ENCODE results near the gene SLC39A12. TPM values are rescaled to one million over a fixed set of nuclear protein-coding genes. Genes with fewer than 3 reads are reported as not detected.

Gene SLC39A12
- total and polyA plus RNA-seq, 2 of the 8 experiments (the other 6 are each of a cell fraction or from before 2014, with no cell fraction given): not detected

GRCh38 chr10:17954861-17955260 lies 3.1 kb downstream of the SLC39A12 start:
- CTCF ChIA-PET (ENCODE audit: partially characterized antibody): no interaction called here
- DNase-seq (ENCODE audit: low read depth in 1 of 2, low spot score in 2 of 2) (no peak), FAIRE-seq (no peak)
- Histone ChIP-seq H2AFZ (ENCODE audit: low read length) (no peak overlapping the region), H3K4me1 (replicated peaks in 1 of 4; ENCODE audit: control insufficient read depth in 3 of 4, insufficient read depth in 4 of 4, low read length in 3 of 4) (no peaks in the 10 kb centered on the region), H3K56ac (replicated peaks; ENCODE audit: insufficient read length, low read depth, low read length) (no peak overlapping the region), H3K4ac (replicated peaks; ENCODE audit: insufficient read length, low read depth, low read length) (no peak overlapping the region), H3K36me3 (ENCODE audit: control insufficient read depth in 2 of 4, insufficient read depth in 4 of 4, low read length in 3 of 4) (no peaks in the 10 kb centered on the region), H3K4me3 (ENCODE audit: extremely low read depth in 1 of 4, insufficient read depth in 2 of 4, low read depth in 3 of 4, low read length in 4 of 4) (no peak overlapping the region), H2BK20ac (ENCODE audit: low read length) (no peak overlapping the region), H3K79me1 (ENCODE audit: low read depth, low read length) (no peaks in the 10 kb centered on the region), H3K27ac (ENCODE audit: low read depth, low read length) (no peak overlapping the region), H3K23ac (ENCODE audit: insufficient read length) (no peak overlapping the region), H4K20me1 (replicated peaks in 1 of 2; ENCODE audit: control insufficient read depth in 1 of 2, insufficient read depth in 2 of 2, low read length in 2 of 2) (no peaks in the 10 kb centered on the region), H3K9me3 (ENCODE audit: insufficient read depth in 2 of 2, low read depth in 1 of 2, low read length in 1 of 2) (peaks cover 0 to under 1% of the 10 kb centered on the region in 2 experiments; a peak in 2 of 4 replicates), H4K5ac (ENCODE audit: insufficient read length, low read depth, low read length) (no peak overlapping the region), H3K27me3 (replicated peaks in 1 of 4; ENCODE audit: control insufficient read depth in 3 of 4, extremely low read depth in 1 of 4, insufficient read depth in 3 of 4, low read length in 3 of 4) (no peaks in the 10 kb centered on the region; a peak in 1 of 7 replicates), H4K8ac (ENCODE audit: extremely low read depth, insufficient read depth, low read length) (no peak overlapping the region), H2BK120ac (replicated peaks; ENCODE audit: low read depth, low read length) (no peak overlapping the region), H2BK5ac (ENCODE audit: low read depth, low read length) (no peak overlapping the region), H3K79me2 (ENCODE audit: control insufficient read depth in 1 of 2, insufficient read depth in 2 of 2, low read length in 2 of 2) (no peaks in the 10 kb centered on the region), H3K18ac (ENCODE audit: extremely low read depth, low read length) (no peak overlapping the region), H3K9ac (replicated peaks in 1 of 4; ENCODE audit: extremely low read depth in 1 of 4, low read depth in 3 of 4, low read length in 3 of 4) (no peak overlapping the region), H4K91ac (replicated peaks; ENCODE audit: insufficient read length, low read length) (no peak overlapping the region), H2BK15ac (ENCODE audit: low read length) (no peak overlapping the region), H3K4me2 (ENCODE audit: insufficient read depth in 1 of 2, low read depth in 2 of 2, low read length in 2 of 2) (no peak overlapping the region), H3K14ac (ENCODE audit: insufficient read length) (no peak overlapping the region), H2AK5ac (ENCODE audit: low read depth, low read length) (no peak overlapping the region), H2BK12ac (ENCODE audit: low read depth, low read length) (no peak overlapping the region), H3K23me2 (ENCODE audit: low read depth, low read length) (no peaks in the 10 kb centered on the region)
- TF ChIP-seq KDM5A (IDR thresholded peaks at IDR 0.05; ENCODE audit: low read length) (no peak), SUZ12 (IDR thresholded peaks at IDR 0.05; ENCODE audit: low read length) (no peak)
- POLR2A ChIA-PET (ENCODE audit: partially characterized antibody): no interaction called here
- 82% methylated on average over 2 of the region's 2 CpGs; no CpG with 5 or more reads in 1 of the 2 experiments for WGBS, 2 experiments (ENCODE audit: extremely low coverage in 1 of 2, insufficient coverage in 1 of 2, insufficient read length in 1 of 2, insufficient replicate concordance in 2 of 2, low coverage in 1 of 2, low lambda C conversion rate in 2 of 2, missing lambda C conversion rate in 1 of 2)
